Keratinocyte (primary cell): ENCODE data around the gene ATL1.

ENCODE experiments used
- CTCF ChIP-seq, 3 experiments: IDR thresholded peaks in 1 of 3; conservative IDR thresholded peaks in 1 of 3; optimal IDR thresholded peaks in 1 of 3; 2 replicates in 2 of 3; 3 replicates in 1 of 3; pipeline versions ENCODE3 to v1.5.1; 2011; ENCODE audit warnings: low read length in 3 of 3, mild to moderate bottlenecking in 3 of 3, moderate library complexity in 2 of 3, control low read depth in 1 of 3, inconsistent platforms in 1 of 3; ENCODE audit not compliant: insufficient read depth in 2 of 3; ENCODE audit errors: extremely low read depth in 1 of 3
- EZH2 ChIP-seq: IDR thresholded peaks from one replicate; pipeline ENCODE4 v1.6.1; 2012; ENCODE audit warnings: inconsistent platforms, mild to moderate bottlenecking, low read length, moderate library complexity

GRCh38 chr14:50578433-50578832, 18.5 kb downstream of the ATL1 start:
- no peak for TF ChIP-seq CTCF (optimal IDR thresholded peaks at IDR 0.05 in 1 of 3, IDR thresholded peaks at IDR 0.05 in 1 of 3, conservative IDR thresholded peaks at IDR 0.05 in 1 of 3; ENCODE audit: extremely low read depth in 1 of 3, insufficient read depth in 2 of 3, low read length in 3 of 3)
- TF ChIP-seq EZH2: no peak
